ENCODE data around the gene GTF2F2.

GTF2F2 gene

DNA sequence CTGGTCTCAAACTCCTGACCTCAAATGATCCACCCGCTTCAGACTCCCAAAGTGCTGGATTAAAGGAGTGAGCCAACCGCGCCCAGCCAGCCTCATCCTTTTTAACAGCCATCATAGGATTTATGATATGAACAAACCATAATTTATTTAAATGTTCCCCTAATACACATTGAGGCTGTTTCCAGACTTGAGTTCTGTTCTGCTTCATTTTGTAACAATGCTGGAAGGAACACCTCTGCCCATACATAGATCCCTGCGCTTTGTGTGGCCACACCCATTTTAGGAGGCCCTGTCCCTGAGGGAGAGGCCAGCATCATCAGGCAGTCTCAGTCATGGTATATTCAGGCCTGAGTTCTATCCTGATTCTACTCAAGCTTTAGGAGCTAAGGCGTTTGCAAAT, 184.8 kb downstream of the GTF2F2 start:
- no peak for DNase-seq

DNA sequence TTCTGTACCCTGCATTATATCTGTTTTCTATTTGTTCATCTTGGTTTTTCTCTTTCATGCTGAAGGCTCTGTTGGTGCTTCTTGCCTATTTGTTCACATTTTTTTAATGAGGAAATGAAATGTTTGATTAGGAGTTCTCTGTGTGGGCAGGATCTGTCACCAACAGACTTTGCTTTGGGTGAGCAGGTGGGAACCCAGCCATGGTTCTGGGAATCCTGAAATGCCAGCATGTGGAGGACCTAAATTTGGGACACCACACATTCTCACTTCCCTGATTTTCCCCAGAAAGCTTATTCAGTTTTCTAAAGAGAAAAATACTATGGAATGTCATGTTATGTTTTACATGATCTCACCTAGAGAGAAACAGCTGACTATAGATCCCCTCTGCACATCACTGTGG, 186.7 kb downstream of the GTF2F2 start:
- no peak for DNase-seq

DNA sequence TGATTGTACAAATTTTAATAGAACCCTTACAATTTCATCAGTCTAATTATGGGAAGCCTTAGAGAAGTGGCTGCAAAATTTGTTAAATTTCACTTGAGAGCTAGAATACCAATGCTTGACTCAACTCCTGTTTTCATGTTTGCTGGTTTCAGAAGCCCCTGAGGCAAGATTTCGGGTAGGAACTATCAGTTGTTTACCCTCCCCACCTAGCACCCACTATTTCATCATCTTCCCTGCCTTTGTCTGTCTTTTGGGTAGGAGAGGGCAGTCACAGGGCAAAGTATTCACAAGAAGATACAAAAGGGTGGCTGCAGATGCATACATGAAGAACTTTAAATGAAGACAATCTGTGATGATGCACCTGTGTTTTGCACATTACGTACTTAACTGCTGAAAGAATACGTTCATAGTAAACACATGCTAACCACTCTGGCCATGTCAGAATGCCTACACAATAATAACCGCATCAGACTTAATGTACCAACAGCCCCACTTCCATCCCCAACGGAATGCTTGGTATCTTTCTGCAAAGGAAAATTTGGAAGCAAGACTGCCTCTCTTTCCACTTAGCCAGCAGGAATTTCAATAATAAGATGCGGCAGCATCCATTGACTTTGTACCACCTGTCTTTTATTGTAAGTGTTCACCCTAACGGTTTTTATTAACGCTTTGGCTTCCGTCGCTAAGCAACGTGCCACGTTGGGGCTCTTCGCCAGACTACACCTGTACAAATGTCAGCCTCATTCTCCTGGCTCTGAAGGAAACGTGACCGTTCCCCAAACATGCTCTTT, 190.2 kb downstream of the GTF2F2 start:
- no peak for DNase-seq

DNA sequence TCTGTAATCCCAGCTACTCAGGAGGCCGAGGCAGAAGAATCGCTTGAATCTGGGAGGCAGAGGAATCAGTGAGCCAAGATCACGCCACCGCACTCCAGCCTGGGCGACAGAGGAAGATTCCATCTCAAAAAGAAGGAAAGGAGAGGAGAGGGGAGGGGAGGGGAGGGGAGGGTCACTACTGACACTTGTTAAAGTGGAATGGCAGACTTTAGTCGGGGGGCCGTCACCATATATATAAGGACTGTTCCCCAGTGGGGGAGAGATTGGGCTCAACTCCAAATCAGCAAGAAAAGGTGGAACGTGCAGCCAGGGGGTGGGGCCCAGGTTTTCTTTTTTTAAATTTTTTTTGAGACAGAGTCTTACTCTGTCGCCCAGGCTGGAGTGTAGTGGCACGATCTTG, 194.5 kb downstream of the GTF2F2 start:
- no peak for DNase-seq

DNA sequence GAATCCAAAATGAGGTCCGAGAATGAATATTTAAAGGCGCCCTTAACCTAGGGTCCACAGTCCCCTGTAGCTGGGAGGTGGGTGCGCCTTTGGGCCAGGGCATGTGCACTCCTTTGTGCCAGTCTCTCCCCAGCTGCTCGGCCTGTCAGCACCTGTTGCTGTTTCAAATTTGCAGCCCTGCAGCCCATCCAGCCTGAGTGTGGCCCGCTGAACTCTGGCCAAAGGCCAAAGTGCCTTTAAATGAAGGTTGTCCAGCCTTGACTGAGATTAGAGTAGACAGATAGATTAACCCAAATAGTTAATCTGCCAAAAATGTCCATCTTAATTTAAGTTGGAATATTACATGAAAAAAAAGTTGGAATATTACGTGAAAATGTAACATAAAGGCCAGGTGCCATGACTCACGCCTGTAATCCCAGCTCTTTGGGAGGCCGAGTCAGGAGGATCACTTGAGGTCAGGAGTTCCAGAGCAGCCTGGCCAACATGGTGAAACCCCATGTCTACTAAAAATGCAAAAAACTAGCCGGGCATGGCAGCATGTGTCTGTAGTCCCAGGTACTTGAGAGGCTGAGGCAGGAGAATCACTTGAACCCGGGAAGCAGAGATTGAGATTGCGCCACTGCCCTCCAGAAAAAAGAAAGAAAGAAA, 195.3 kb downstream of the GTF2F2 start:
- DNase-seq, result no peak

DNA sequence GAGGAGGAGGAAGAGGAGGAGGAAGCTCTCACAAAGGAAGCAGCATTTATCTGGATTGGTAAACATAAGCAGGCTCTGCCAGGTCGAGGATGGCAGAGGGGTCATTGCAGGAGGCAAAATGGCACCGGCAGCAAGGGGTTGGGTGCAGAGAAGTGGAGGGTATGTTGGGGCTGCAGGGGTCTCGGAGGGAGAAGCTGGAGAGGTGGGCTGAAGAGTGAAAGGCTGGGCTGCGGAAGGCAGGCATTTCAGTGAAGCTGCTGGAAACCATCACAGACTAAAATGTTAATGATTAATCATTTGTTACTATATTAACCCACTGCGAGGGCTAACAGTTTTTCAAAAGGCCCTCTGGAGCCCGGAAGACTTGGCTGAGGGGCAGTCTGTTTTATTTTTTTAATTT, 196.0 kb downstream of the GTF2F2 start:
- no peak for DNase-seq

DNA sequence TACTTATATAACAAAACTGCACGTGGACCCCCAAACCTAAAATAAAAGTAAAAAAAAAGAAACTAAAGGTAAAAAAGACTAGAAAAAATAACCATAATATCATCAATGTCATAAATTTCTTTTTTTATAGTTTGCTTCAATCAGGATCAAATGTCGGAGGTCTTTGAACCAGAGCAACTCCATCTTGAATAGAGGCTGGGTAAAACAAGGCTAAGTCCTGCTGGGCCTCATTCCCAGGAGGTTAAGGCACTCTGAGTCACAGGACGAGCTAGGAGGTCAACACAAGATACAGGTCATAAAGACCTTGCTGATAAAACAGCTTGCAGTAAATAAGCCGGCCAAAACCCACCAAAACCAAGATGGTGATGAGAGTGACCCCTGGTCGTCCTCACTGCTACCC, 196.7 kb downstream of the GTF2F2 start:
- no peak for DNase-seq

DNA sequence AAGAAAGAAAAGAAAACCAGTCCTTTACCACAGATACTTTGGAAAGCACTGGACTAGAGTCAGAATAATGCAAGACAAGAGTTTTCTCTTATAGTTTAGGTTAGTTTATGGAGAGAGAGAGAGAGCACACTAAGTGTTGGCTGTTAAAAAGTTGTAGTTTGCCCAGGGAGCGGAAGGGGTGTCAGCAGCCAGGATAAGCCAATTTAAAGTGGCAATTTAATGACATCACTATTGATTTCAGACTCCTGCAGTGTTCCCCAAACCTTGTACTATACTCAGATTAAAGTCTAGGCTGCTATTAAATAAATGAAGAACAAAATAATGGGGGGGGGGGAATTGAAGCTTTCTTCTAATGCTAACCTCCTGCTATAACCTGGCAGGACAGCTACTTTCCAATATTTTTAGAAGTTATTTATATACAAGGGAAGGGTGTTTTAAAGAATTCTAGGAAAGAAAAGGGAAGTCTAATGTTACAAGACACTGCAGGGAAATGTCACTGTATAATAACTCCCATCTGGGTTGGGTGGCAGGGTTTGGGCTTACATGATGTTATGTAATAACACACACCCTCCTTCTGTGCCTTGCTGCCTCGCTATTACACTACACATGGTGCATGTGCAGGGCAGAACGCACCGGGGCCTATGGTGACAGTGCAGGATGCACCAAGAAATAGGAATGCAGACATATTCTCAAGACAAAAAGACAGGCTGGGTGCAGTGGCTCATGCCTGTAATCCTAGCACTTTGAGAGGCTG, 200.7 kb downstream of the GTF2F2 start:
- peak; percentile 85 for DNase-seq

DNA sequence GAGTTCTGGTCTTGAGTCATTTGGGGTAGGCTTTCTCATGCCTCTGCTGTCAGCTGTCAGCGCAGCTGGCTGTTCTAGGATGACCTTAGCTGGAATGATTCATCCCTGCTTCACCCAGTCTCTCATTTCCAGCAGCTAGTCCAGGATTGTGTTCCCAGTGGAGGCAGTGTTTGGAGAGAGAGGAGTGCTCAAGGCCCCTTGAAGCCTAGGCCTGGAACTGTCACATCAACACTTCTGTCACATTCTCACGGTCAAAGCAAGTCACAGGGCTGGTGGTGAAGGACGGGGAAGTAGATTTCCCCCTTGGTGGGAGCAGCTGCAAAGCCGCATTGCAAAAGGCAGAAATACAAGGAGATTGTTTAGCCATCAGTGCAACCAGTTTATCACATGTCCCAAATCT, 205.5 kb downstream of the GTF2F2 start:
- peak; percentile 67 for DNase-seq

DNA sequence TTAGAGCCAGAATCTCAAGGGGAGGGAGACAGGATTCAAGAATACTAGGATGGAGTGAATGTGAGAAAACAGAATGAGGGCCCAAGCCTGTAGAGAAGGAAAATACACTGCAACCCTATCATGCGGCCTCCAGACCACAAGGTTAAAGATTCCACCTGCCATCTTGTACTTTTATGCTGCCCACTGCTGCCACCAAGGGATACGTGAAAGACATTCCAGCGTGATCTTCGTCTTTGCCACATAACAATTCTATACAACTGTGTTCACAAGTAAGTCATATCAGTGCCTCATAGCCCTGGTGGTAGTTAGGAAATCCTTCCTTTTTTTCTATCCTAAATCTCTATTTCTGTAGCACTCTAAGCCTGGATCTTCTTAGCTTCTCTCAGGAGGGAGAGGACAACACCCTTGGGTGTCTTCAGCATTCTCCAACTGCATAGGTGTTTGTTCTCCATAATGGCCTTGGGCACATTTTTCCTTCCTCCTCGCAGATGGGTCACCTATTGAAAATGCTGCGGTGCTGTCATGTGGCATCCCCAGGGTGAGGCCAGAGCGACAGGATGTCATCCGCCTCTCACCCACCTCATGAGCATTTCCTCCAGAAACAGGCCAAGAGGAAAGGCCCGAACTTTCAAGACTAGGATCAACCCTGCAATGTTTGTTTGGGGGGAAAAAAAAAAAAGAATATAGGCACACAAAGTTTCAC, 207.1 kb downstream of the GTF2F2 start:
- DNase-seq, result no peak

DNA sequence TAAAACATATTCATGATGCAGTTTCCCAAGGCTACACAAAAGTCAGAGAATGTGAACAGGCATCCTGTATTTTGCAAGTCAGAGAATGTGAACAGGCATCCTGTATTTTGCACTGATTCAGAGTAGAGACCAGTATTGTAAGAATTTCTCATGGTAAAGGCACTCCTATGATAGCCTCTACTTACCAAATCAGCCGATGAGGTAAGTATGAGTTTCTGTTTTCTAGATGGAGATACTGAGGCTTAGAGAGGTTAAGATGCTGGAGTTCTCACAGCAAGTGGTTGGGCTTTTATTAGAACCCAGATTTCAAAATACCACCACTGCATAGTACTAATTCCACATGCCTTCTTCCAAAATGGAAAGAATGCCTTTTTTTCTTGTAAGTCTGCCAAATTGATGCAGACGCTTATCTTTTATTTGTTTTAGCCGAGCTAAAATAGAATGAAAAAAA, 208.4 kb downstream of the GTF2F2 start:
- DNase-seq, result no peak

DNA sequence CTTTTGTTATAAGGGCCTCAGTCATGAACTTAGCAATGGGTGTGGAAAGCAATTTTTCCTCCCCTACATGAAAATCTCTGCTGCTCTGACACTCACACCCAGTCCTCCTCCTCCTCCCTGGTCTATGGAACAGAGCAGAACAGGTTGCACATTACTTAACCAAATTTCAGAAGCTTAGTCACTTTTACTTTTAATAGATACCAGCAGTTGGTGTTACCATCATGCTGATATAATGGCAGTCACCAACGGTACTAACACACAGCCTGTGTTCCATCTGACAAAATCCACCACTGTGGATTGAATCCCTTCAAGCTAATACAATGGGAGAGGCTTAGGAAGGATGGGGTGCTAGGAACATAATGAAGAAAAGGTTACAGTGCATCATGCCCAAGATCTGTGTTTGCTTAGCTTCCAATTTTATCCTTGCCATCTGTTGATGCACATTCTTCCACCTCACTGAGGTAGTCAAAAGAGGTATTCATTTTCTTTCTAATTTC, 210.9 kb downstream of the GTF2F2 start:
- DNase-seq, result peak; percentile 22

DNA sequence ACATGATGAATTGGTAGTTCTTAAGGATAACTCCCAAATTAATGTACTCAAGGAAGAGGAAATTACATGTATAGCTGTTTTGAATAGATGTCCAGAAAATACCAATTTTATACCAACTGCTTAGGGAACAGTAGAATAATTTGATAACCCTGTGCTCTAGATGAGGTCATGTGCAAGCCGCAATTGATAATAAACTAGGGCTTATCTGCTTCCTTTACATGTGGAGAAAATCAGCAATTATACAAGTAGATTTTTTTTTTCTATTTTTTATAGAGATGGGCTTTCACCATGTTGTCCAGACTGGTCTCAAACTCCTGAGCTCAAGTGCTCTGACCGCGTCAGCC, 211.4 kb downstream of the GTF2F2 start:
- DNase-seq, result peak; percentile 26

DNA sequence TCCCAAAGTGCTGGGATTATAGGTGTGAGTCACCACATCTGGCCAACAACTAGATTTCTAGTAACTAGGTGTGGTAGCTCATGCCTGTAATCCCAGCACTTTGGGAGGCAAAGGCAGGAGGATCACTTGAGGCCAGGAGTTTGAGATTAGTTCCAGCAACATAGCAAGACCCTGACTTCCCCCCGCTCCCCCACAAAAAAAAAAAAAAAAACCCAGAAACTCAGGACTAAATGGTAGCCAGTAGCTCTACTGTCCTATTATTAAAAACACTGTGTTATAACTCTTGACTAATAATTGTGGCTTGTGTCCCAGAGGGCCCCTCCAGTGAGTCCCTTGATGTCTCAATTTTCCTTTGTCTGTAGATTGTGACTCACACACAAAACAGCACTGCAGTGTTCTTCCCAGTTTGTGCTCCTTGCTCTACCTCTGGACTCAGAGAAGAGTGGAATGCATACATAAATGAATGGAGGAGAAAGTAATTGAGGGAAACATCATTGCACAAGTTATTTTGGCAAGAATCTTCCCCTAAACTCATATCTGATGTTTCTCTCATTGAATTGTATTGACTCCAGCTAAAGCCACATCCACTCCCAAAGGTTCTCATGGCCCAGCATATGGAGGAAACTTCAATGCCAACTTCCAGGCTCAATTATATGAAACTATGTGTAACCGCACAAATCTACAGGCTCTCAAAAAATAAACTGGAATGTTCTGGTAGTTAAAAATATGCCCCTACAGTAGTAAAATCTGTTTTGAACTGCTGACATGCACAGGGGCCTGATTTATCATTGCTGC, 211.9 kb downstream of the GTF2F2 start:
- DNase-seq, result peak; percentile 31

DNA sequence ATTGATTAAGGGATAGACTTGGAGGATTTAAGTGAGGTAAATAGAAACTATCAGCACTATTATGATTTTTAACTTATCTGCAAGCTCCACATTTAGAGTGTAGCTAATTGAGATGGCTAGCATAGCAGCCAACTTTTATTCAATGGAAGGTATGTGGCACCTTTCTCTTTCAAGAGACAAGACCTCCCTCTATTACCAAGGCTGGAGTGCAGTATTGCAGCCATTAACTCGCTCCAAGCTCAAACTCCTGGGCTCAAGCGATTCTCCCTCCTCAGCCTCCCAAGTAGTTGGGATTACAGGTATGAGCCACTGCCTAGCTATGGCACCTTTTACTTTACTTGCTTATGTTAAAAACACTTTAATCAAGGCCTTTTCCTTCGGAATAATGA, 212.5 kb downstream of the GTF2F2 start:
- DNase-seq, result no peak

DNA sequence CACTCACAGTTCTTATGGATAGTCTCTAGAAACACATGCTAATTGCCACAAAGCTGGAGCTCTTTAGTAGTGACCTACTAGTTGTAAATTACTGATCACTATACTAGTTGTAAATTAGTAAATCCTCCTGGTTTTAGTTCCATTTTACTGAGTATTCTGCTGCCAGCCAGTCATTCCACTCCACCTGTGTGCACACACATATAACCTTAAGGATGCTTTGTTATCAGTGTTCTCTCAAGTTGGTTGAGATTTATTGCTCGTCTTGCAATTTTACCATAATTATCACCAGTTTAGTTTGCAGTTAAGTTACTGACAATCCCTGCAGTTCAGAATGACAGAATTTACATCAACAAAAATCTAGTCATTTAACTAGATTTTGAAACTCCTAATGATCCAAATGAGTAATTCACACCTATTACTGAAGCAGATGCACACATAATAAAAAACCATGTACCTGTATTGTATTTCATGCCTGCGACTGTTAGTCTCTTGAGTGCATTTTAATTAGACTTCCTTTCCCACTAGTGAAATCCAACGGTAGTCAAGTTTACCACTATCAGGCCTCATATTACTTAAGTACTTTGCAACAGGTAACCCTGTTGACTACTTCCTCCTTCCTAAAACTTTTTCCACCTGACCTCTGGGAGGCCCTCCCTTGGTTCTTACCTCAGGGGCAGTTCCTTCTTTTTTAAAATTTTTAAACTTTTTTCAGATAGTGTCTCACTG, 213.1 kb downstream of the GTF2F2 start:
- DNase-seq, result no peak

Data from MV-4-11 (cell line).